Skeletal muscle satellite cell (primary cell): ENCODE results near the gene PVALEF.

ENCODE experiments used
- H3K27me3 ChIP-seq: 2 replicates; pipeline ENCODE4 v1.7.0; 2013; ENCODE audit warnings: low read length; ENCODE audit not compliant: control insufficient read depth, insufficient read depth
- H3K36me3 ChIP-seq: 2 replicates; pipeline ENCODE4 v1.7.0; 2013; ENCODE audit warnings: mild to moderate bottlenecking, control low read depth, low read length; ENCODE audit not compliant: insufficient read depth
- H3K4me1 ChIP-seq: 2 replicates; pipeline ENCODE4 v1.7.0; 2013; ENCODE audit warnings: low read length; ENCODE audit not compliant: control insufficient read depth, insufficient read depth
- H3K4me2 ChIP-seq: 2 replicates; pipeline ENCODE4 v1.7.0; 2013; ENCODE audit warnings: mild to moderate bottlenecking, low read length
- H3K4me3 ChIP-seq: 2 replicates; pipeline ENCODE4 v1.7.0; 2013; ENCODE audit warnings: low read length
- H3K9ac ChIP-seq: 2 replicates; pipeline ENCODE4 v1.7.0; 2013; ENCODE audit warnings: mild to moderate bottlenecking, low read depth, low read length, moderate library complexity
- H3K9me3 ChIP-seq: replicated peaks from 2 replicates; pipeline ENCODE4 v1.7.0; 2013; ENCODE audit warnings: mild to moderate bottlenecking, control low read depth, low read length

Gene PVALEF

GRCh38 chr17:81130385-81131361, 34.6 kb upstream of the PVALEF start:
- Histone ChIP-seq H3K4me3 (no peak overlapping the region), H3K9ac (no peak overlapping the region)

GRCh38 chr17:81131486-81132196, 33.7 kb upstream of the PVALEF start:
- H3K4me2 ChIP-seq = no peak overlapping the region
- no peaks in the 10 kb centered on the region for H3K36me3 ChIP-seq
- no peaks in the 10 kb centered on the region for H3K9me3 ChIP-seq
- H3K9ac ChIP-seq = no peak overlapping the region
- peaks cover 7% of the 10 kb centered on the region for H3K27me3 ChIP-seq
- no peak overlapping the region for H3K4me3 ChIP-seq
- H3K4me1 ChIP-seq = no peaks in the 10 kb centered on the region

More at GRCh38 chr17:81130385-81131361, 34.6 kb upstream of the PVALEF start:
- H3K9me3 ChIP-seq = no peaks in the 10 kb centered on the region
- peaks cover 6% of the 10 kb centered on the region for H3K4me1 ChIP-seq
- H3K4me2 ChIP-seq = no peak overlapping the region
- H3K27me3 ChIP-seq = peaks cover 4% of the 10 kb centered on the region
- no peaks in the 10 kb centered on the region for H3K36me3 ChIP-seq

- H3K4me2 ChIP-seq = no peak overlapping the region
- H3K36me3 ChIP-seq = no peaks in the 10 kb centered on the region
- H3K27me3 ChIP-seq = peaks cover 7% of the 10 kb centered on the region
- no peak overlapping the region for H3K9ac ChIP-seq
- H3K4me3 ChIP-seq = no peak overlapping the region
- no peaks in the 10 kb centered on the region for H3K4me1 ChIP-seq
- no peaks in the 10 kb centered on the region for H3K9me3 ChIP-seq
Observed at GRCh38 chr17:81132197-81132540, 33.1 kb upstream of the PVALEF start.

- Histone ChIP-seq H3K36me3 (no peaks in the 10 kb centered on the region), H3K9me3 (no peaks in the 10 kb centered on the region), H3K4me2 (no peak overlapping the region), H3K4me1 (no peaks in the 10 kb centered on the region), H3K4me3 (no peak overlapping the region), H3K9ac (no peak overlapping the region), H3K27me3 (peaks cover 7% of the 10 kb centered on the region)
Observed at GRCh38 chr17:81132770-81133723, 32.3 kb upstream of the PVALEF start.

- no peak overlapping the region for H3K9ac ChIP-seq
Observed at GRCh38 chr17:81134064-81134781, 31.1 kb upstream of the PVALEF start.

GRCh38 chr17:81135505-81136278, 29.6 kb upstream of the PVALEF start:
- H3K36me3 ChIP-seq = no peaks in the 10 kb centered on the region
- H3K9me3 ChIP-seq = no peaks in the 10 kb centered on the region
- no peak overlapping the region for H3K4me3 ChIP-seq
- H3K4me2 ChIP-seq = no peak overlapping the region
- peaks cover 7% of the 10 kb centered on the region for H3K27me3 ChIP-seq
- H3K9ac ChIP-seq = no peak overlapping the region
- no peaks in the 10 kb centered on the region for H3K4me1 ChIP-seq

More at GRCh38 chr17:81134064-81134781, 31.1 kb upstream of the PVALEF start:
- Histone ChIP-seq H3K4me3 (no peak overlapping the region), H3K36me3 (no peaks in the 10 kb centered on the region), H3K27me3 (peaks cover 7% of the 10 kb centered on the region), H3K4me2 (no peak overlapping the region), H3K4me1 (no peaks in the 10 kb centered on the region), H3K9me3 (no peaks in the 10 kb centered on the region)

GRCh38 chr17:81136366-81136765, 28.9 kb upstream of the PVALEF start:
- Histone ChIP-seq H3K4me3 (no peak overlapping the region), H3K9ac (no peak overlapping the region), H3K36me3 (no peaks in the 10 kb centered on the region), H3K4me1 (no peaks in the 10 kb centered on the region), H3K4me2 (no peak overlapping the region), H3K27me3 (peaks cover 7% of the 10 kb centered on the region), H3K9me3 (no peaks in the 10 kb centered on the region)

- H3K4me1 ChIP-seq = no peaks in the 10 kb centered on the region
- H3K4me2 ChIP-seq = no peak overlapping the region
- H3K36me3 ChIP-seq = no peaks in the 10 kb centered on the region
- H3K27me3 ChIP-seq = peaks cover 7% of the 10 kb centered on the region
- no peak overlapping the region for H3K4me3 ChIP-seq
- H3K9me3 ChIP-seq = no peaks in the 10 kb centered on the region
- no peak overlapping the region for H3K9ac ChIP-seq
Observed at GRCh38 chr17:81137248-81137647, 28.1 kb upstream of the PVALEF start.

- H3K27me3 ChIP-seq = peaks cover 7% of the 10 kb centered on the region
- H3K4me2 ChIP-seq = no peak overlapping the region
- H3K9ac ChIP-seq = no peak overlapping the region
- no peaks in the 10 kb centered on the region for H3K9me3 ChIP-seq
- H3K36me3 ChIP-seq = no peaks in the 10 kb centered on the region
- H3K4me1 ChIP-seq = no peaks in the 10 kb centered on the region
- H3K4me3 ChIP-seq = no peak overlapping the region
Observed at GRCh38 chr17:81138083-81138482, 27.2 kb upstream of the PVALEF start.

- no peaks in the 10 kb centered on the region for H3K9me3 ChIP-seq
- H3K27me3 ChIP-seq = peaks cover 7% of the 10 kb centered on the region
- H3K4me1 ChIP-seq = no peaks in the 10 kb centered on the region
- H3K36me3 ChIP-seq = no peaks in the 10 kb centered on the region
- H3K9ac ChIP-seq = no peak overlapping the region
- H3K4me2 ChIP-seq = no peak overlapping the region
- H3K4me3 ChIP-seq = no peak overlapping the region
Observed at GRCh38 chr17:81138500-81138899, 26.8 kb upstream of the PVALEF start.
